Mammary epithelial cell (primary cell): ENCODE results near the gene ACADS.

ENCODE experiments used
- CTCF ChIP-seq, 2 donors: IDR thresholded peaks in 1 of 2; conservative IDR thresholded peaks in 1 of 2; 2 replicates each; pipeline ENCODE4 v1.5.1; 2011 to 2012; ENCODE audit warnings: inconsistent platforms in 2 of 2, low read length in 2 of 2, mild to moderate bottlenecking in 2 of 2, control low read depth in 1 of 2, low read depth in 1 of 2; ENCODE audit not compliant: insufficient read depth in 1 of 2; ENCODE audit errors: extremely low read depth in 1 of 2
- EZH2 ChIP-seq: IDR thresholded peaks from 2 replicates; pipeline ENCODE4 v1.6.1; 2012; ENCODE audit warnings: low read length, inconsistent platforms, borderline replicate concordance

- TF ChIP-seq CTCF (conservative IDR thresholded peaks at IDR 0.05 in 1 of 2, IDR thresholded peaks at IDR 0.05 in 1 of 2; ENCODE audit: extremely low read depth in 1 of 2, insufficient read depth in 1 of 2, low read depth in 1 of 2, low read length in 2 of 2) (no peak), EZH2 (no peak)
These were observed 35.9 kb downstream of the ACADS start for GRCh38 chr12:120761519-120761934.
